ENCODE measurements around the gene LYZL4.

LYZL4 gene

DNA sequence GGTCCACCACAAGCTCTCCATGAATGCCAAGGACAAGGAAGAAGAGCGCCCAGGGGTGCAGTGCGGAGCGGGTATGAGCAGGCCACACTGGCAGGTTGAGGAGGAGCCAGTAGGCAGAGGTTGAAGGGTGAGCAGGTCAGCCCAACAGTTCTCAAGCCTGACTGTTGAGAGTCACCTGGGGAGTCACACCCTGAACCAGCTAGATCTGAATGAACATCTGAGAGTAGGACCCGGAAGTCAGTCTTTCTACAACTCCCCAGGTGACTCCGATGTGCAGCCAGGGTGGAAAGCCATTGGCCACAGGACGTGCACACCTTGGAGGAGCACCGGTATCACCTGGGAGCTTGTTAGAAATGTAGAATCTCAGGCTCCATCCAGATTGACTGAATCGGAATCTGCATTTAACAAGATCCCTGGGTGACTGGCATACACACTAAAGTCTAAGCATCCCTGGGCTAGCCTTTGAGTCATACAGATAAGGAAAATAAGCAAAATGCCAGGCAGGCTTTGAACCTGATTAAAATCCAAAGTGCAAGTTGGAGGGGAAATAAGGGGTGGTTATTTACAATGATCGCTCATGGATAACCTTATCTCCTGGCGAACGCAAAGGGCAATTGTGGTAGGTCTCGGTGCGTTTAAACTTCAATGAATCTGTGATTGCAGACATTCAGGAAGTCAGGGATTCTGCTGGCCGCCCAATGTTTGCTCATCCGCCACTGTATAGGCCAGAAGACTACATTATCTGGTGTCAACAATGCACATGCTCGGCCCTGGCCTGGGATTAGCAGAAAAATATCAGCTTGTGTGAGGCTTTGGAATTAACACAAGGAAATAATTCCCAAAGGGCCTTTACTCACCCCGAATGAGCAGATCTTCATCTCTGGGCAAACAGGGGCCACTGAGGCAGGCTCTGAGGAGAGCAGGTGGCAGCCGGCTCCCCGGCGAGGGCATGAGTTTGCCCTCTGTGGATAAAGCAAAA, 11.7 kb upstream of the LYZL4 start:
- no peaks in the 10 kb centered on the region for H3K27me3 ChIP-seq (ENCODE audit: control insufficient read depth, low read length)
- H3K9me2 ChIP-seq (replicated peaks; ENCODE audit: control insufficient read depth, low read length), result no peaks in the 10 kb centered on the region; the same call in 1 of the 2 replicates
- no peaks in the 10 kb centered on the region for H3F3A ChIP-seq (ENCODE audit: control insufficient read depth, insufficient read depth)
- no peaks in the 10 kb centered on the region for H4K20me1 ChIP-seq (ENCODE audit: control insufficient read depth, insufficient read depth, low read depth, low read length)
- no peaks in the 10 kb centered on the region for H3K79me2 ChIP-seq (ENCODE audit: control insufficient read depth, low read length)
- no peaks in the 10 kb centered on the region for H3K36me3 ChIP-seq (ENCODE audit: control insufficient read depth, low read length)
- no peak overlapping the region for H3K27ac ChIP-seq (ENCODE audit: low read depth, low read length)
- H3K4me3 ChIP-seq (ENCODE audit: low read length), result no peak overlapping the region
- TF ChIP-seq EZH2phosphoT487 (IDR thresholded peaks at IDR 0.05; ENCODE audit: borderline replicate concordance, low read length), result no peak
- TF ChIP-seq, protein P1, sequence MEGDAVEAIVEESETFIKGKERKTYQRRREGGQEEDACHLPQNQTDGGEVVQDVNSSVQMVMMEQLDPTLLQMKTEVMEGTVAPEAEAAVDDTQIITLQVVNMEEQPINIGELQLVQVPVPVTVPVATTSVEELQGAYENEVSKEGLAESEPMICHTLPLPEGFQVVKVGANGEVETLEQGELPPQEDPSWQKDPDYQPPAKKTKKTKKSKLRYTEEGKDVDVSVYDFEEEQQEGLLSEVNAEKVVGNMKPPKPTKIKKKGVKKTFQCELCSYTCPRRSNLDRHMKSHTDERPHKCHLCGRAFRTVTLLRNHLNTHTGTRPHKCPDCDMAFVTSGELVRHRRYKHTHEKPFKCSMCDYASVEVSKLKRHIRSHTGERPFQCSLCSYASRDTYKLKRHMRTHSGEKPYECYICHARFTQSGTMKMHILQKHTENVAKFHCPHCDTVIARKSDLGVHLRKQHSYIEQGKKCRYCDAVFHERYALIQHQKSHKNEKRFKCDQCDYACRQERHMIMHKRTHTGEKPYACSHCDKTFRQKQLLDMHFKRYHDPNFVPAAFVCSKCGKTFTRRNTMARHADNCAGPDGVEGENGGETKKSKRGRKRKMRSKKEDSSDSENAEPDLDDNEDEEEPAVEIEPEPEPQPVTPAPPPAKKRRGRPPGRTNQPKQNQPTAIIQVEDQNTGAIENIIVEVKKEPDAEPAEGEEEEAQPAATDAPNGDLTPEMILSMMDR (IDR thresholded peaks at IDR 0.05; ENCODE audit: low read depth, low read length, poor library complexity, severe bottlenecking), result no peak
- no peak overlapping the region for H3K4me2 ChIP-seq (ENCODE audit: low read length)
- H3K9me3 ChIP-seq (ENCODE audit: control insufficient read depth, insufficient read depth, low read length), result no peaks in the 10 kb centered on the region
- H3K4me1 ChIP-seq (ENCODE audit: control insufficient read depth, low read length), result no peaks in the 10 kb centered on the region

- H3K27me3 ChIP-seq (ENCODE audit: control insufficient read depth, low read length), result no peaks in the 10 kb centered on the region
These were observed 9.2 kb upstream of the LYZL4 start for GRCh38 chr3:42419563-42419962.

DNA sequence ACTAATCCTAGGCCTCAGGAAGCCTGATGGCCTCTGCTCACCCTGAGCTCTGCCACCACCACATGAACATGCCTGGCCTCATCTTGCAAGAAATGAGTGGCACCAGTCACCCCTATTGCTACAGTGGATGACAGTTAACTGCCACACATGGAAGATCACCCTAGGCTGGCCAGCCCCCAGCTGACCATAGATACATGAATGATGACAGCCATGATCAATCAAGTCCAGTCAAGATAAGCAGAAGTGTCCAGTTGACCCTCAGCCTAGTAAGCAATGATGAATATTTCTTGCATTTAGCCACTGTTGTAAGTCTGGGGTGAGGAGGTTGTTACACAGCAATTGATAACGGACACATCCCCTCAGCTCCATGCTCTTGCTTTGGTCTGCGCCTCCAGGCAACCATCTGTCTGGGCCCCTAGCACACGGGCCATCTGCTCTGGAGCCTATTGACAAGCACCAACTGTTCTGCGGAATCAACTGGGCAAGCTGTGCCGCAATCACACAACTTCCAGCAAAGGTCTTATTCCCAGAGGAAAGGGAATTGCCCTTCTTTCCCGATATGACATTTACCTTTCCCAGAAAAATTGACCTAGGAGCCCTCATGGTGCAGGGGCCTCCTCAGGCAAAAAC, 2.2 kb upstream of the LYZL4 start:
- Histone ChIP-seq H4K20me1 (ENCODE audit: control insufficient read depth, insufficient read depth, low read depth, low read length) (no peaks in the 10 kb centered on the region), H3K79me2 (ENCODE audit: control insufficient read depth, low read length) (no peaks in the 10 kb centered on the region), H3F3A (ENCODE audit: control insufficient read depth, insufficient read depth) (no peaks in the 10 kb centered on the region), H3K9me3 (ENCODE audit: control insufficient read depth, insufficient read depth, low read length) (no peaks in the 10 kb centered on the region), H3K27me3 (ENCODE audit: control insufficient read depth, low read length) (no peaks in the 10 kb centered on the region), H3K36me3 (ENCODE audit: control insufficient read depth, low read length) (no peaks in the 10 kb centered on the region), H3K27ac (ENCODE audit: low read depth, low read length) (no peak overlapping the region), H3K4me3 (ENCODE audit: low read length) (no peak overlapping the region), H3K9me2 (replicated peaks; ENCODE audit: control insufficient read depth, low read length) (no peaks in the 10 kb centered on the region), H3K4me1 (ENCODE audit: control insufficient read depth, low read length) (no peaks in the 10 kb centered on the region), H3K4me2 (ENCODE audit: low read length) (no peak overlapping the region)
- TF ChIP-seq, protein P1 (IDR thresholded peaks at IDR 0.05; ENCODE audit: low read depth, low read length, poor library complexity, severe bottlenecking), result no peak
- no peak for TF ChIP-seq EZH2phosphoT487 (IDR thresholded peaks at IDR 0.05; ENCODE audit: borderline replicate concordance, low read length)

More at GRCh38 chr3:42419563-42419962, 9.2 kb upstream of the LYZL4 start:
- Histone ChIP-seq H3K9me2 (replicated peaks; ENCODE audit: control insufficient read depth, low read length) (no peaks in the 10 kb centered on the region; the same call in 1 of the 2 replicates), H3K4me2 (ENCODE audit: low read length) (no peak overlapping the region), H3K4me3 (ENCODE audit: low read length) (no peak overlapping the region), H3K36me3 (ENCODE audit: control insufficient read depth, low read length) (no peaks in the 10 kb centered on the region), H3K27ac (ENCODE audit: low read depth, low read length) (no peak overlapping the region), H3K79me2 (ENCODE audit: control insufficient read depth, low read length) (no peaks in the 10 kb centered on the region), H3F3A (ENCODE audit: control insufficient read depth, insufficient read depth) (no peaks in the 10 kb centered on the region), H3K9me3 (ENCODE audit: control insufficient read depth, insufficient read depth, low read length) (no peaks in the 10 kb centered on the region), H3K4me1 (ENCODE audit: control insufficient read depth, low read length) (no peaks in the 10 kb centered on the region), H4K20me1 (ENCODE audit: control insufficient read depth, insufficient read depth, low read depth, low read length) (no peaks in the 10 kb centered on the region)
- TF ChIP-seq EZH2phosphoT487 (IDR thresholded peaks at IDR 0.05; ENCODE audit: borderline replicate concordance, low read length), result no peak
- TF ChIP-seq, protein P1 (IDR thresholded peaks at IDR 0.05; ENCODE audit: low read depth, low read length, poor library complexity, severe bottlenecking), result no peak
